Neural progenitor cell (in vitro differentiated cells): ENCODE results near the gene PIGR. TPM values are rescaled to one million over a fixed set of nuclear protein-coding genes. Genes with fewer than 3 reads are reported as not detected.

Experiments used
- DNase-seq: peaks from one replicate; pipeline ENCODE4 v3.0.0-alpha.2; 2016; ENCODE audit warnings: low spot score
- H2AFZ ChIP-seq: fragments of 200-600 bp; sonication (generic); replicated peaks from 2 replicates; pipeline ENCODE4 v1.6.1; 2016; ENCODE audit warnings: antibody characterized with exemption
- H3F3A ChIP-seq: fragments of 200-600 bp; sonication (generic); 2 replicates; pipeline ENCODE4 v1.6.1; 2016; ENCODE audit warnings: antibody characterized with exemption, low read depth
- H3K27ac ChIP-seq: fragments of 200-600 bp; sonication (generic); 2 replicates; pipeline ENCODE4 v1.5.1; 2016; ENCODE audit warnings: mild to moderate bottlenecking
- H3K27me3 ChIP-seq: fragments of 200-600 bp; sonication (generic); 2 replicates; pipeline ENCODE4 v1.6.1; 2016; ENCODE audit warnings: mild to moderate bottlenecking, moderate library complexity
- H3K36me3 ChIP-seq: fragments of 200-600 bp; sonication (generic); 2 replicates; pipeline ENCODE4 v1.5.1; 2016
- H3K4me1 ChIP-seq: fragments of 200-600 bp; sonication (generic); 2 replicates; pipeline ENCODE4 v1.6.1; 2016; ENCODE audit warnings: mixed run types
- H3K4me2 ChIP-seq: fragments of 200-600 bp; sonication (generic); 2 replicates; pipeline ENCODE4 v1.6.1; 2016
- H3K4me3 ChIP-seq: fragments of 200-600 bp; sonication (generic); 2 replicates; pipeline ENCODE4 v1.5.1; 2016
- H3K79me2 ChIP-seq: fragments of 200-600 bp; sonication (generic); 2 replicates; pipeline ENCODE4 v1.6.1; 2016; ENCODE audit warnings: low read depth
- H3K9ac ChIP-seq: fragments of 200-600 bp; sonication (generic); 2 replicates; pipeline ENCODE4 v1.6.1; 2016
- H3K9me3 ChIP-seq: fragments of 200-600 bp; sonication (generic); 2 replicates; pipeline ENCODE4 v1.5.1; 2016; ENCODE audit warnings: low read depth
- H4K20me1 ChIP-seq: fragments of 200-600 bp; sonication (generic); 2 replicates; pipeline ENCODE4 v1.6.1; 2016; ENCODE audit warnings: low read depth
- H3K27ac Mint-ChIP-seq: 3 replicates; pipeline ENCODE4 v1.8.0; 2021; ENCODE audit warnings: mixed read lengths
- H3K27me3 Mint-ChIP-seq: 2 replicates; pipeline ENCODE4 v1.8.0; 2022; ENCODE audit warnings: low read depth, mild to moderate bottlenecking, inconsistent platforms, moderate library complexity, mixed read lengths; ENCODE audit not compliant: insufficient read depth
- H3K36me3 Mint-ChIP-seq: 3 replicates; pipeline ENCODE4 v1.8.0; 2021; ENCODE audit warnings: mixed read lengths
- H3K4me1 Mint-ChIP-seq: 3 replicates; pipeline ENCODE4 v1.8.0; 2021; ENCODE audit warnings: mixed read lengths
- H3K4me3 Mint-ChIP-seq: 3 replicates; pipeline ENCODE4 v1.8.0; 2021; ENCODE audit warnings: mild to moderate bottlenecking, moderate library complexity, mixed read lengths
- H3K9me3 Mint-ChIP-seq: 3 replicates; pipeline ENCODE4 v1.8.0; 2020; ENCODE audit warnings: mixed read lengths
- CTCF ChIP-seq: fragments of 200-600 bp; sonication (generic); IDR thresholded peaks from 2 replicates; pipeline ENCODE4 v1.5.1; 2017; ENCODE audit warnings: antibody characterized with exemption, mild to moderate bottlenecking
- EZH2 ChIP-seq: fragments of 200-600 bp; sonication (generic); IDR thresholded peaks from 2 replicates; pipeline ENCODE4 v1.6.1; 2017; ENCODE audit warnings: antibody characterized with exemption, mild to moderate bottlenecking, moderate library complexity
- EZH2phosphoT487 ChIP-seq: fragments of 200-600 bp; sonication (generic); IDR thresholded peaks from 2 replicates; pipeline ENCODE4 v1.6.1; 2017; ENCODE audit warnings: antibody characterized with exemption
- total RNA-seq: library from RNA; depleted of rRNA; stranded (reverse); fragments of >200 nt; gene quantifications from 2 replicates; pipeline ENCODE4 v1.2.3, GENCODE V29; 2015; ENCODE audit warnings: low replicate concordance

Gene PIGR
- total RNA-seq, 1 donor from 2014 or later: not detected

- Histone ChIP-seq H3K9ac (no peak overlapping the region), H3K36me3 (no peaks in the 10 kb centered on the region), H3F3A (no peaks in the 10 kb centered on the region), H3K79me2 (no peaks in the 10 kb centered on the region), H4K20me1 (no peaks in the 10 kb centered on the region), H3K4me1 (no peaks in the 10 kb centered on the region), H3K27me3 (no peaks in the 10 kb centered on the region), H2AFZ (no peak overlapping the region), H3K4me3 (no peak overlapping the region), H3K4me2 (no peak overlapping the region), H3K27ac (no peak overlapping the region), H3K9me3 (no peaks in the 10 kb centered on the region)
- Mint-ChIP-seq H3K9me3 (no peaks in the 10 kb centered on the region), H3K36me3 (no peaks in the 10 kb centered on the region), H3K4me1 (peaks cover 5% of the 10 kb centered on the region), H3K4me3 (no peak overlapping the region), H3K27me3 (peaks cover 2% of the 10 kb centered on the region), H3K27ac (no peak overlapping the region)
- DNase-seq: no peak
- no peak for TF ChIP-seq EZH2phosphoT487
Observed at GRCh38 chr1:206893380-206893779, 52.9 kb downstream of the PIGR start.

GRCh38 chr1:206892351-206892984 is 53.8 kb downstream of the PIGR start:
- Histone ChIP-seq H3K9me3 (no peaks in the 10 kb centered on the region), H3K4me2 (no peak overlapping the region), H3K27ac (no peak overlapping the region), H4K20me1 (no peaks in the 10 kb centered on the region), H3K4me1 (no peaks in the 10 kb centered on the region), H3K27me3 (no peaks in the 10 kb centered on the region), H3K36me3 (no peaks in the 10 kb centered on the region), H3K79me2 (no peaks in the 10 kb centered on the region), H3K4me3 (no peak overlapping the region), H3F3A (no peaks in the 10 kb centered on the region), H2AFZ (no peak overlapping the region), H3K9ac (no peak overlapping the region)
- DNase-seq: no peak
- no peak overlapping the region for H3K4me3 Mint-ChIP-seq
- H3K27ac Mint-ChIP-seq: no peak overlapping the region
- peaks cover 2% of the 10 kb centered on the region for H3K27me3 Mint-ChIP-seq
- TF ChIP-seq EZH2phosphoT487 (no peak), CTCF (no peak), EZH2 (no peak)
- no peaks in the 10 kb centered on the region for H3K36me3 Mint-ChIP-seq
- peaks cover 3% of the 10 kb centered on the region for H3K4me1 Mint-ChIP-seq
- H3K9me3 Mint-ChIP-seq: no peaks in the 10 kb centered on the region

GRCh38 chr1:206891412-206891811 is 54.9 kb downstream of the PIGR start:
- no peak for DNase-seq
- no peak overlapping the region for H3K4me2 ChIP-seq

More at GRCh38 chr1:206891412-206891811, 54.9 kb downstream of the PIGR start:
- H3K36me3 ChIP-seq: no peaks in the 10 kb centered on the region
- H3K4me3 ChIP-seq: no peak overlapping the region
- no peaks in the 10 kb centered on the region for H3K9me3 Mint-ChIP-seq
- TF ChIP-seq EZH2 (no peak), CTCF (no peak), EZH2phosphoT487 (no peak)
- H3K4me1 Mint-ChIP-seq: no peaks in the 10 kb centered on the region
- no peak overlapping the region for H3K9ac ChIP-seq
- H3K27ac Mint-ChIP-seq: no peak overlapping the region
- no peaks in the 10 kb centered on the region for H4K20me1 ChIP-seq
- H3K4me1 ChIP-seq: no peaks in the 10 kb centered on the region
- H3K79me2 ChIP-seq: no peaks in the 10 kb centered on the region
- H3F3A ChIP-seq: no peaks in the 10 kb centered on the region
- H3K27me3 Mint-ChIP-seq: peaks cover 2% of the 10 kb centered on the region
- no peaks in the 10 kb centered on the region for H3K36me3 Mint-ChIP-seq
- H2AFZ ChIP-seq: no peak overlapping the region
- H3K27ac ChIP-seq: no peak overlapping the region
- H3K27me3 ChIP-seq: no peaks in the 10 kb centered on the region
- H3K9me3 ChIP-seq: no peaks in the 10 kb centered on the region
- no peak overlapping the region for H3K4me3 Mint-ChIP-seq
